Measurements from ENCODE around the gene MYO1E.
"Not testable (repeated sequence)": the region's sequence is repeated elsewhere in the genome, so short reads cannot be mapped to it uniquely, and the experiment has no call there.

MYO1E gene

DNA sequence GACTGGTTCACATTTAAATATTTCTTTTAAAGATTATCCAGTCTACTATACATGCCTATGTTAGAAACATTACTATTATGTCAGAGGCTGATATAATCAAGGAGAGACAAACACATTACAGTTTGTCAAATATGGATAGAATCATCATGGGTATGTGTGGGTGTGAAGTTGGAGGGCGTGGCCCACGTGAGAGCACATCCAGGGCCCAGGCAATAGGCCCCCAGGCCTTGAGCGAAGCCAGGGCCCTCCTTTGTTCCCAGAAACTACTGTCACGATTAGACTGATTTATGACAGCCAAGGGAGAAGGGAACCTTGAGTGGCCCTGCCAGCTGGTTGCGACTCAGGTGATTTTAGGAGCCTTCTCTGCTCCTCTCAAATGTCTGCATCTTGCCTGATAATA lies 193.0 kb downstream of the MYO1E start:
- no peak for DNase-seq

DNA sequence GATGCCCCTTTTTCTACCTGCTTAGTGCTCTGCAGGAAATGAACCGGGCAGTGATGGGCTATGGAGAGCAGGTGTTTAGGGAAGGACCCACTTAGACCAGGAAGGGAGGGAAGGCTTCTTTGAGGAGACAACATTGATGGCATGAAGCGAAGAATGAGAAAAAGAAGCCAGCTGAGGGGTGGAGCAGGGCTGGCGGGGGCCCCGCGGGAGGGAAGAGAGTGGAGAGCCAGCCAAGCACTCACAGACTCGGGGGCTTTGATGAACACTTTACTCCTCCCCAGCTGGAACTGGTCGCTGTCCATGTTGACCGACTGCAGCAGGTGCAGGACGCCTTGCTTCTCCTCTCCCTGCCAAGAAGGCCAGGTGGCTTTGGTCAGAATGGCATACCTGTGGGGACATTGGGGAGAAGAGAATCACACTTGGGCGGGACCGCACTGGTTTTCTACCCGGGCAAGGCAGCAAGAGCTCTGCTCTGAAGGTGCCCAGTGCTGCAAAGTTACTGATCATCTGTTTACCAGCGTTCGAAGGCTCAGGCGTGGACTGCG lies 194.4 kb downstream of the MYO1E start:
- DNase-seq, result no peak

DNA sequence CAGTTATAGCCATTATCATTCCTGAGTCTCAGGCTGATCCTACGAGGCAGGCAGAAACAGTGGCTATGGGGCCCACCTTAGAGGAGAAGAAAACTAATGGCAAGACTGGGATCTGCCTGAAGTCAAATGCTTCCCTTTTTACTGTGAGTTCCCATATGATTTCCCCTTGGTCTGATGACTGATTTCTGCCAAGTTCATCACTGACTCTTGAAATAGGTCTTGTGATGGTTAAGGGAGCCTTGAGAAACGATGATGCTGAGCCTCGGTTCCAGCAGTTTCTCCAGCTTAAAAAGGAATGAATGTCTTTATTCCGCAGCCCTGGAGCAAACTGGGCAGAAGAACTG lies 195.4 kb downstream of the MYO1E start:
- DNase-seq, result no peak

DNA sequence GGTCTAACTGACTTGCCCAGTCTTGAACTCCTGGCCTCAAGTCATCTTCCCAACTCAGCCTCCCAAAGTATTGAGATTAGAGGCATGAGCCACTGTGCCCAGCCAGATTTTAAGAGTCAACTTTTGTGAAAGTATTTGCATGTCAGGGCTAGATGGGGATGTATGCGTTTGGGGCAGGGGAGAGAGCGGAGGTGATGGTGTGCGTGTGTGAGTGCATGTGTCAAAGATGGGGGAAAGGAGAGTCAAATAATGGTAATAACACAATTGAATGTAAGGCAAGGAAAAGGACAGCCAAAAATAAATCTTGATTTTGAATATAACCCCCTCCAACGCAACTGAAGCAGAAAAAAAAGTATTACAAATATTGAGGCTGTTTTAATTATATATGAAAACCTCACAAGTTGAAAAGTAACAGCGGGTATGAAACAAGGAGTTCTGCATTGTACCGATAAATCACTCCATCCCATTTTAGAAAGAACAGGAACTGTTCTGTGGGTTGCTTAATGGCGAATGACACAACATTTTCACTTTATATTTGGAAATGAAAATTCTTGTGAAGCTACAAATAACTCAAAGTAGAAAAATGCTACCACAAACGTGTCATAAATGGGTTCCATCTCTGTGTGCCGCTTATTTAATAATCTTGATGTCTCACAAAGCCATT lies 195.9 kb downstream of the MYO1E start:
- DNase-seq, result no peak

DNA sequence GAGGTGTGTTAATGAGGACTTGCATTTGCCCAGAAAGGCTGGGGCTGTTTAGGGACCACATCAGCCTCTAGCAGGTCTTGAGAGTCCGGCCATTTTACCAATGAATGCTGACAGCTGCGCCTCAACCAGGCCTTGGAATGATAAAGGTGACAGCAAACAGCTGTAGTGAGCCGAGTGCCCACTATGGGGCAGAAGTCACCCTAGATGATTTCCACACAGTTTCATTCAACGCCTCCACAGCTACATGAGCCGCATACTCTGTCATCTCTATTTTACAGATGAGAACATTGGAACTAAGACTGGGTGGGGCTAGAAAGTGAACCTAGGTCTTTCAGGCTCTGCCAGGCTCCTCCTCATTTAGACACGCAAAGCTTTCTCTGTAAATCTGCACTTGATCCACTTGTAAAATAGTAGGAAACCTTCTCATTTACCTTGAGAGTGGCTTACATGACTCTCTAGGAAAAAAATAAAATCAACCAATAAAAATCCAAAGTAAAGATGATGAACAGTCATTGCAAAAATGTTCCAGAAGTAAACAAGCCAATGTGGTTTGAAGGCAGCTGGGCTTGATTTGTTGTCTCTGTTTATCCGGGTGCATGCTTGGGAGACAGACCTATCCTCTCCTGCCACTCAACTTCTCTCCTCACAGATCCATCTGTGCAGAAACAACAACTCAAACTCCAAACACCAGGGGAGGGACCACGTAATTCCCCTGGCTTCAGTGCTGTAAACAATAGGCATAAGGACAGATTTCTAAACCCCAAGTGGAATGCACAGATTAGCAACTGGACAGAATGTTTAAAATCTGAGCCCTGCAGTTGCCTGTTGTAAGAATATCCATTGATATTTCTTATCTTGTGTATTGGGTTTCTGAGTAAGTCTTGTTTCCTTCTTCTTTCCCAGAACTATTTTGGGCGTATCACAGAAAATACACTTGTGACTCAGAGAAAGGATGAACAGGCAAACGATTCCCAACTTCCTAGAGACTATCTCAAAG lies 197.5 kb downstream of the MYO1E start:
- DNase-seq, result peak; percentile 52

DNA sequence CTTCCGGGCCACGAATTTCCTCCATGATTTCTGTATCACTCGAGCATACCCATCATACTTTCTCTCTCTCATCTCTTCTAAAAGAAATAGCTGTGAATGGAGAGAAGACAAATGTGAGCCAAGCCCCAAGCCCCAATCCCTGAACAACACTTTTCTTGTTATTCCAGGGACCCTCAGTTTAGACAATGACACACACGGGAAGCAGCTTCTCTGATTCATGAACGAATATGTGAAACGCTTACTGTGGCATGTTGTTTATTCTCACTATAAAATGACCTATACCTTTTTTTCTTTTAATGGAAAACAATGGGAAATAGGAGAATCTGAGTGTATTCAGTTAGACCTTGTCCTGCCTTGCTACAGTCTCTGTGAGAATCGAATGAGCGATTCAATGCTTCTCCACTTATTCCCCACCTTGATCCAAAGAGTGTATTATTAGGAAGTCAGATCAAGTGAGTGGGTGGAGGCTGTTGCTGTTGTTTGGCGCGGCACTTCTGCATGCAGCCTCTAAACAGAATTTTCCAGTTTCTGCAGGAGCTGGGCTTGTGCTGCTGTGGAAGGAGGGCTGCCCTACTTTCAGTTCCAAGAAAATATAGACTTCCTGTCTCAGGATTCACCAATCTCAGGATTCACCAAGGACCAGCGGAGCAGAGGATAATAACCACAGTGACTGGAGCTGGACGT lies 198.4 kb downstream of the MYO1E start:
- no peak for DNase-seq

DNA sequence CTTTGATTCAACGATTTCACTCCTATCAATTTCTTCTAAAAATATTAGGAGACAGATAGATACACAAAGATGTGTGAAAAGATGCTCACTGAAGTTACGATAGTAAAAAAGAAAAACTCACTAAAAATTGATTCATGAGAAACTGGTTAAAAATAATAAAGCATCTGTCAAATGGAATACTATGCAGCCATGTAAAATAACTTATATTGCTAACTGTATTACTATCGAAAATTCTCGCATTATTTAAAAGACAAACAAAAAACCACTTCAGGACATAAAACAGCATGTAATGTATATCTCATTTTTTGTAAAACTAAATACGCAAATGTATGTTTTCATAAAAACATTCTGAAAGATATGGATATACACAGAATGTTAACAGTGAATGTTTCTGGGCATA lies 199.5 kb downstream of the MYO1E start:
- no peak for DNase-seq

DNA sequence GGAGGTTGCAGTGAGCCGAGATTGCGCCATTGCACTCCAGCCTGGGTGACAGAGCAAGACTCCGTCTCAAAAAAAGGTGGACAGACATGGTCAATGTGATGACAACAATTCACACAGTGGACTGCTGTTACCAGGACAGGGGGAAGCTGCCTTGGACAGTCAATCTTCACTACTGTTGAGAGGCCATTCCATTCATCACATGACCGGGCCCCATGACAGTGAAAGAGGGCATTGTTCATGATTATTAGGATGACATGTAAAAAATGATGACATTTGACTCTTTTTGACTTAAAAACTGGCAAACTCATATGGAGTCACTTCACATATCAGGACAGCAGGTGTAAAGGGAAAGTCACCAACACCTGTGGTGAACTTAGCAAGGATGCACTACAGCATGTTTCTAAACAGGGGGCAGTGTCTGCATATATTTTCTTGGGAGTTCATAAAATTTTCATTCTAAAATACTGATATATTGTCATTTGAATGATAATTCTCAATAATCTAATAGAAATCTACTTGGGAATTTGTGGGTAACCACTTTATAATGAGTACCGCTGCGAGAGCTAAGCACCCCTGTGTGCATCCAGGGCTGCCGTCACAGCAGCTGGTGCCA lies 200.3 kb downstream of the MYO1E start:
- DNase-seq, result no peak

DNA sequence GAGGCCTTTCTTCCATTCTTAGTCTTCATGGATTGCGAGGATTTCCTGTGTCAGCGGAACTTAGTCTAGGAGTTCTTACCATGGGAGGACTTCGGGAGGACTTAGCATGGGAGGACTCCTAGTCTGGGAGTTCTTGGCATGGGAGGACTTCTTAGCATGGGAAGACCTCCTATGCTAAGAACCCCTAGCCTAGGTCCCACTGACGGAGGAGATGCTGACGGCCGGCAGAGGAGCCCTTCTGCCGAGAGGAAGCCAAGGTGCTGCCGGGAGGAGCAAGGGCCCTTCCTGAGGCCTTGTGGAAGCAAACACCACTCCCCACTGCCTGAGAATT lies 201.6 kb downstream of the MYO1E start:
- DNase-seq, result no peak

DNA sequence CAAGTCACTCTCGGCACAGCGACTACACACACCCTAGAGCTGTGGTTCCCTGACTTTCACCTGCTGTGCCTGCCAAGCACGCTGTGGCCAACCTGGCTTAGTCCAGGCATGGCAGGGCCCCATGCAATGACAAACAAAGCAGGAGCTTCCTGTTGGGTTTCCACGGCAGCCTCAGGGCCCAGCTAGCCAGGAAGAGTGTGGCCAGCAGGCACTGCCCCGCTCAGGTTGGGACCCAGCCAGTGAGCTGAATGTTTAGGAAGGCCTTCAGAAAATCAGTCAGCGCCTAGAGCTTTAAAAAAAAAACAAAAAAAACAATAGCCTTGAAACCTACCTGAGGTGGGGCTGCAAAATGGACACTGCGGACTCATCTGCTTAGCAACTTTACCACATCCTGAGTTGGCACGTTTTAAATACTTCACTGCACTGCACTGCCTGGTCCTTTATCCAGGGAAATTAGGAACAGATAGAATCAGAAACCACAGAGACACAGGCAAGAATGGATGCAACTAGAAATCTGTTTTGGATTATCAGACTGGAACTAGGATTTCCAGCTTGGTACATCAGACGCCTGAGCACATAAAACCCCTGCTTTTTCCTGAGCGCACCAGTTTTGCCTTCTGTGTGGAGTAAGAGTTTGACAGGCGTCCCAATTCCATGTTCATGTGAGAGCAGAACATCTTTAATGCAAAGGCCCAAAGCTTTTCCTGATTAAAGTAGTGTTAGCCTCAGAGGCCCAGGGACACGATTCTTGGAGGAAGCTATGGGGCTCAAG lies 202.2 kb downstream of the MYO1E start:
- DNase-seq, result no peak

DNA sequence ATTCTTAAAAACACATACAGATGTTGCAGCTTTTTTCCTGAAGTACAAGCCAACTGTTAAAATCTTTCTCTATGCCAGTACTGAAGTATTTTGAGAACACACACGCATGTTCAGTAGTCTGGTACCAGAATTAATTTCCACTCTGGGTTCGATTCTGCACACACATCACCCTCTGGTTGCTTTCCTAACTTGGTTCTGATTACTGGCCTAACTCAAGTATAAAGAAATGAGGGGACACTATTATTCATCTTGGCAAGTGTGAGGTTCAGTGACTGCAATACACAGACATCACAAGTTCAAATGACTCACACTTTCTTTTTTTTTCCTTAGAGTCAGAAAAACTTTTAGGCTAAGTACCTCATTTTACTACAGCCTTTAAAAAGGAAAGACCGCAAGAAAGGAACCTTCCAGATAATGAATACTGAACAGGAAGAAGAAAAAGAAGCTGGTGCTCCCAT lies 203.4 kb downstream of the MYO1E start:
- DNase-seq, result no peak

DNA sequence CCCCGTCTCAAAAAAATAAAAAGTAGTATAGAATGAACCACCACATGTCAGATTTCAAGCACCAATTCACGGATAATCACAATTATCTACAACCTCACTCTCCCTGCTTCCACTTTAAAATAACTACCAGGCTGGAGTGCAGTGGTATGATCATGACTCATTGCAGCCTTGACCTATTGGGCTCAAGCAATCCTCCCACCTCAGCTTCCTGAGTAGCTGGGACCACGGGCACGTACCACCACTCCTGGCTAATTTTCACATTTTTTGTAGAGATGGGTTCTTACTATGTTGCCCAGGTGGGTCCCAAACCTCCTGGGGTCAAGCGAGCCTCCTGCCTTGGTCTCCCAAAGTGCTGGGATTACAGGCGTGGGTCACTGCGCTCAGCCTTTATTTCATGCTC lies 204.1 kb downstream of the MYO1E start:
- DNase-seq, result no peak

DNA sequence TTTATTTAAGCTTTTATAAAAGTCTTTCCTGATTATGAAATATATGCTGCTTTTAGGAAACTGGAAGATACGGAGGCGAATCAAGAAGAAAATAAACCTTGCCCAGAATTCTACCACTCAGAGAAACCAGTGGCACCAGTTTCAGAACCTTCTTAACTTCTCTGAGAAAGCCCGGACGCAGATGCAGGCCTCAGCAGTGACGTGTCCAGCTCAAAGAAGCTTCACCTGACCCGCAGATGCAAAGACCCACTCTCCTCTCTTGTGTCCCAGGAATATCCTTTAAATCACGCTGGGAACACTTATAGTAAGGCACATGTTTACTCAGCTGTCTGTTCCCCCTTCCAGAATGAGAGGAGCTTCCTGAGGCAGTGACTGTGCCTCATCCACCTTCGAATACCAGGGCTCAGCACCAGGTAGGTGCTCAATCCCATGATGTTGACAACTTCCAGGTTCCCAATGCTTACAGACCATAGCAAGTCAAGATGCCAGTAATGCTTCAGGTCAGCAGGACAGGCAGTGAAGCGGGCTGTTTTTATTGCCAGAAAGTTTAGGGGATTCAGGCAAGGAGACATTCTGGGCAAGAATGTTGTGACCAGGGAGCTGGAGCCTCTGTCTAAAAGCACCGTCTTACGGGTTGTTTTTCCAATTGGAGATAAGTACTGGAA lies 205.9 kb downstream of the MYO1E start:
- no peak for DNase-seq

DNA sequence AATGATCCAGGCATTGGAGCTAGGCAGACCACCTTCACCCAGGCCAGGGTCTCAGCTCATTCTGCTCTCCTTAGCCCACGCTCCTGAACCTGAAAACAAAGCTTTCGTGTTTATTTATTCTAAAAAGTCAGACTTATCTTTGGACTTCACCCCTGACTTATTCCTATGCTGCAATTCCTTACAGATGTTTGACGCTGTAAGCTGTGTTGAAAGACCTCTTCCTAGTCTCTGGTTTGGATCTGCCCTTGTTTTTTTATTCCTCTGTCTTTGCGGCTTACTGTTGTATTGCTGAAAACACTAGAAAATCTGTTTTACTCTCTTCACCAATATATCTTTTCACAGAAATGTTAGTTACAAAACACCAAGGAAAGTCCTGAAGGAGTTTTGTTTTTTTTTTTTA lies 206.5 kb downstream of the MYO1E start:
- DNase-seq, result no peak

DNA sequence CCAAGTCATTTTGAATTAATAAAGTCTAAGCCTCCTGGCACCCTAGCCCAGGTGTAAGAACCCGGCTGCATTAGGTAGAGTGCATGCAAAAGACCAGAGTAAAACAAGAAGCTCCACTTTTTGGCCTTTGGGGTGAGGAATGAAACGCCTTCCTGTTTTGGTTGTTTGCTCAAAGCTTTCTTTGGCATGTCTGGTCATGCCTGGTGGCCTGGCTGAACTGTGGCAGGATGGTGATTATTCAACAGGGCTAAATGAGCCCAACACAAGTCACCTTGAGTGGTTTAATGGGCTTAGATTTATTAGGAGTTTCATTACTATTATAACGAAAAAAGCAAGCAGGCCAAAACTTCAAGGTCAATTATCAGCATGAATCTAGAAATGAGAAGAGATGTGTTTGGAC lies 206.9 kb downstream of the MYO1E start:
- no peak for DNase-seq

DNA sequence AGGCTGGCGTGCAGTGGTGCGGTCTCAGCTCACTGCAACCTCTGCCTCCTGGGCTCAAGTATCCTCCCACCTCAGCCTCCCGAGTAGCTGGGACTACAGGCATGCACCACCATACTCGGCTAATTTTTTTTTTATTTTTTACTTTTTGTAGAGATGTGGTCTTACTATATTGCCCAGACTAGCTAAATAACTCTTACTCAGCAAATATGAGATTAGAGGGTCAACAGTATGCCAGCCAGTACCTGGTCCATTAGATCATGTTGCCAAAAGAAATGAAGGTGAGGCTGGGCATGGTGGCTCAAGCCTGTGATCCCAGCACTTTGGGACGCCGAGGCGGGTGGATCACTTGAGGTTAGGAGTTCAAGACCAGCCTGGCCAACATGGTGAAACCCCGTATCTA lies 210.6 kb downstream of the MYO1E start:
- not testable (repeated sequence) for DNase-seq

DNA sequence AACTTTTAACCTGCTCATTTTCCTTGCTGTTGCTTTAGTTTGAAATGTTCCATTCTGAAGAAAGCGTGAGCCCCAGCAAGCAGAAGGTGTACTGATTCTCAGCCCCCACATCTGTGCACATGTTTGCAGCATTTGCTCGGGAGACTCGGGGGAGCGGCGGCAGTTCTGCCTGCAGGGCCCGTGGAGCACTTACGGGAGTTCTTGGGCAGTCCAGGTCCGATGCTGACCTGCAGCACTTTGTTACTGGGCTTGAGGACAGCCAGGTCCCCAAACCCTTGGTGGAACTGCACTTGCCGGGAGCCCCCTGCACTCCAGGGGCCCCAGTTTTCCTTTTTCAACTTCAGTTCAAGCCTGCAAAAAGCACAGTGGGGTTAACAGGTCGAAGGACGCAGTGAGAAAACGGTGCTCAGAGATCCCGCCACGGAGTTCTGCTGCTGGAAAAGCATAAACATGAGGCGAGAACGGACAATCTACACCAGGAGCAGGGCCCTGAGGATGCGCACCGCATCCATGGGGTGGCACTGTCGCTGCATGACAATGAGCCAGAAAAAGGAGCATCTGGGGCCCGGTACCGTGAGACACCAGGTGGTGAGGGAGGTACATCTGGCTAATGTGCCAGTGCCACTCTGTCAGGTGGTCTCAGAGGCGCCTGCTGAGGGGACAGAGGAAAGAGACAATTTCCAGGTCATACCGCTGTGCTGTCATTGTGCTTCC lies 211.6 kb downstream of the MYO1E start:
- DNase-seq, result peak; percentile 6

DNA sequence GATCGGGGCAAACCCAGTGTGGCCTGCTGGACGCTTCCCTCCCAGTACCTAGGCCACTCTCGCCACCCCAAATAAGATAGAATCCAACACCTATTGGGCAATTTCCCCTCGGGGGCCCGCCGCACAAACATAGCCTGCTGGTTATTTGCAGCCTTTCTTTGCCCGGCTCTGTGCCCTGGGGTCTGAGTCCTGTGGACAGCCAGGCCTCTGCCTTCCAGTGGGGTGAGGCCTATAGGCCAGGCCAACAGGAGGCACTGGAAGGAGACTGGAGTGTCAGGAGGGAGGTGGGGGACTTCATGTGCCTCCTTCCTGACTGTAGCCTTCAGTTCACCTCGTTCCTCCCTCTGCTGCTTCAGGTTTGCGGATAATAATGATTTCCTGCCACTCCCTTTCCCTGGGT lies 213.5 kb downstream of the MYO1E start:
- no peak for DNase-seq

DNA sequence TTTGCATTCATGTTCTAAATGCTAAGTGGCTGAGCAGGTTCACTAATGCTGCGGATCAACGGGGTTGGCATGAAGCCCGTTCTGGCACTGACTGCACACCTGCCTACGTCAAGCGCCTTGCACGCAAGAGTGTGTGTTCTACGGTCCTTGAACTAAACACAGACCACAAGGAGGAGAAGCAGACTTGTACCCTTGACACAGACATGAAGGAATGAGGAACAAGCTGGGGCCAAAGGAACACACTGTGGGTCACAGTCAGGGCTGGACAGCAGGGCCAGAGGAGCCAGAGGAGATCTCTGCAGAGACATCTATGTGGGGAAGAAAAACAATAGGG lies 214.0 kb downstream of the MYO1E start:
- no peak for DNase-seq

DNA sequence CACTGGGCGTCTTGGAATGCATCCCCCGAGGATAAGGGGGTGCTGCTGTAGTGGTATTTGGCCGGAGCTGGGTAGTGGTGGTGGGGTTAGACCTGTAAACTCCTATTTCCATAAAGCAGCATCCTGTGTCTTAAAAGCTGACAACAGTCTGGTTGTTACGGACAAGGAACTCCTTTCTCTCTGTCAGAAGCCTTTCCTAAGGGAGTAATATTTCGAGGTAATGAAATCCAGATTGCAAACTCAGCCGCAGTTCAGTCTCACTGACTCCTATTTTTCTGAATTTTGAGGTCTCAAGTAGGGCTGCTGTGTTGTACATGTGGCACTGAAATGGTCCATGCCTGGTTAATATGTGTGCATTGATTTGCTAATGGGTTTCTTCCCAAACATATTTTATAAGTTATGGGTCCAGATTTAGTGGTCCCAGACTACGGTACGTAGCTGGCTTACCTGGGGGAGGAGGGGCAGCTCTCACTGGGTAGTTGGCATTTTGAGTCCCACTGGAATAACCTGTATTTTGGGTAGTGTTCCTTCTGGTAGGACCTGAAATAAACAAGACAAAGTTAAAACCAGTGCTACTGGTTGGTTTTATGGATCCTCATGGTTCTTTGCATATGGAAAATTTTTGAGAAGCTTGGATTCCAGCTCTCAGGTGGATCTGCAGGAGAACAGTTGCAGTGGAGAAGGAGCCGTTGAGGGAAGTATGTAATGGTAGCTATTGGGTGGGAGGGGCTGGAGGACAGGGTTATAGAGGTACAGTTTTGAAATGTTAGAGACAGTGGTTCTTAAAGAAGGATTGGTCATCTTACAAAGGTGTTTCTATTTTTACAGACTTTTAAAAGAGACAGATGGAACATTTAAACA lies 214.6 kb downstream of the MYO1E start:
- no peak for DNase-seq

Measured in NCI-H2227 treated with DMSO at 0.1 percent for 48 hours (cell line).